ENCODE measurements around the gene MAPRE2.
A peak's percentile ranks its signal among the peaks of the same experiment; 100 is the strongest.

MAPRE2 gene

GRCh38 chr18:35040988-35041814 lies at the start of gene MAPRE2:
TSS of gene MAPRE2 (plus strand) at chr18:35041413. CDS start at chr18:35041540, 127 bp downstream.
- peak; percentile 96 to 99 (median 98) for DNase-seq (ENCODE audit: low read depth in 3 of 3)

- no peak for DNase-seq (ENCODE audit: low read depth in 3 of 3)
Measured at GRCh38 chr18:34991561-34991960, 49.7 kb upstream of the MAPRE2 start.

DNA sequence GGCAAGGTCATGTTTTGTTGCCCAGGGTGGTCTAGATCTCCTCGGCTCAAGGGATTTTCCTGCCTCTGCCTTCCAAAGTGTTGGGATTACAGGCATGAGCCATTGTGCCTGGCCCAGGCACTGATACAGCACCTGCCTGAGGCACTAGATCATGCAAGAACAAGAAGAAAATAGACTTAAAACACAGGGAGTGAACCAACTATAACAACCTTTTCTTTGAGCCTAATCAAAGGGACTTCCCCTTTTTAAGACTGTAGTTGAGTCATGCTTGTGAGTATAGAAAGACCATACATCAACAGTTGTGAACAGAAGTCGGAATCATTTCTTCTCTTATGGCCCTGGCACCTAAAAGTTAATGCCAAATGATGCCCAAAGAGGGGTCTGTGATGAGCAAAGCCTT lies 47.9 kb upstream of the MAPRE2 start:
- DNase-seq (ENCODE audit: low read depth in 3 of 3): no peak

DNA sequence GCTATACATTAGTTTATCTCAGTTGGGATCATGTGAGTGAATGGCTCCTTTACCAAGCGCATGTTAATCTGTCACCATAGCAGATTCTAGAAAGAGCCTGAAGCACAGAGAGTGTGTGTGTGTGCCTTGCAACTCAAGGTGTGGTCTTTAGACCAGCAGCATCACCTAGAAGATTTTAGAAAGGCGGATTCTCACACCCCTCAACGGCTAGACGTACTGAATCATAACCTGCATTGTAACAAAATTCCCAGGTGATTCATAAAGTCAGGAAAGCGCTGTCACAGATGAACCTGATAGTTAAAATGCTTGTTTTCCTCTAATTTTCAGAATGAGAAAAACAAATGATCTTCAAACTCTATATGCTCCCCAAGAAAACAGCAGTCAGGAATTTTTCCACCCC lies 45.5 kb upstream of the MAPRE2 start:
- DNase-seq (ENCODE audit: low read depth in 3 of 3): no peak

- DNase-seq (ENCODE audit: low read depth in 3 of 3): no peak
Measured at GRCh38 chr18:34998661-34999060, 42.6 kb upstream of the MAPRE2 start.

- no peak for DNase-seq (ENCODE audit: low read depth in 3 of 3)
Measured at GRCh38 chr18:34999756-35000289, 41.4 kb upstream of the MAPRE2 start.

DNA sequence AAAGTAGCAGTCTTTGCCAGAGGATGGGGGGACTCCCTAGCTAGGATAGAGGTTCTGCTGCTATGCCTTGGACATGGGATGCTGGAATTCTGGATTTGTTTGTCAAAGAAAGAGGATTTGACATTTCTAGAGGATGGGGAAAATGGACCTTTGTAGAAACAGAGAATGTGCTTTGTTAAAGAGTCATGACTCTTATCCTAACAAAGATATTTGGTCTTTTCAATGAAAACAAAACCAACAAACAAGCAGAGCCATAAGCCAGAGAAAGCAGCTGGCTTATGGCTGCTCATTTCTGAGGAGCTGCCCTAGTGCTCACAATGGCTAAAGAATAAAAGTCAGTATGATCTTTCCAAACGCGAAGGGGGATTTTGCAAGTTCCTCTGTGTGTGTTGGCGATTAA lies 40.8 kb upstream of the MAPRE2 start:
- DNase-seq (ENCODE audit: low read depth in 3 of 3): no peak

GRCh38 chr18:35002120-35002519 lies 39.1 kb upstream of the MAPRE2 start:
- no peak for DNase-seq (ENCODE audit: low read depth in 3 of 3)

DNA sequence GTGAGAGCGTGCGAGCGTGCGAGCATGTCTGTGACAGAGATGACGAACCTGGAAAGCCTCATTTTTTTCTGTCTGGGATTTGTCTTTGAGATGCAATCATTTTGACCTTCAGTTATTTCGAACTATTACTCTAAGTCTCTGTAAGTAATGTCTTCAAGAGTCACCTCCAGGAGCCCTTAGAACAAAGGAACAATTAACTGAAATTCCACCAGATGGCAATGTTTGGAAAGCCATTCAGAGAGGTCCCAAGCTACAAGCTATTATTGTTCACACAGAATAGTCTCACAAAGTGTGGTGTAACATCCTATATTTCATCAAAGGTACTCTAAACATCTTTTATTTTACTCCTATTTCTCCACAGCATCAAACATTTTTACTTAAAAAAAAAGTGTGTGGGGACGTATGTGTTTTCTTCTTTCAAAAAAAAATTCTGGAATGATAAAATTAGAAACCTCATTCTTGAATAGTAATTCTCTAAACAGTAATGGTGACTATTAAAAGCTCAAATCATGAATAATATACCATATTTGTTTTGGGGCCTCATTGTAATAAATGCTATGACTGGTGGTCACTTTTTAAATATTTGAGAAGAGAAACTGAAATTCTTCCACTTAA lies 35.1 kb upstream of the MAPRE2 start:
- no peak for DNase-seq (ENCODE audit: low read depth in 3 of 3)

DNA sequence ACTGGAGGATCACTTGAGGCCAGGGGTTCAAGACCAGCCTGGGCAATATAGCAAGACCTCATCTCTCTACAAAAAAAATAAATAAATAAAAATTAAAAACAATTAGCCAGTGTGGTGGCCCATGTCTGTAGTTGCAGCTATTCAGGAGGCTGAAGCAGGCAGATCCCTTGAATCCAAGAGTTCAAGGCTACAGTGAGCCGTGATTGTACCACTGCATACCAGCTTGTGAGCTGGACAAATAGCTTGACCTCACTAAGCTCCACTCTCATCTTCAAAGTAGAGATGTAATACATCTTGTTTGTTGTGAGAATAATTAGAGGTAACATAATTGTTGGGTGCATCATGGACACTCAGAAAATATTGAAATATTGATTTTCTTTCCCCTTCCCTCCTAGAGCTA lies 31.1 kb upstream of the MAPRE2 start:
- no peak for DNase-seq (ENCODE audit: low read depth in 3 of 3)

DNA sequence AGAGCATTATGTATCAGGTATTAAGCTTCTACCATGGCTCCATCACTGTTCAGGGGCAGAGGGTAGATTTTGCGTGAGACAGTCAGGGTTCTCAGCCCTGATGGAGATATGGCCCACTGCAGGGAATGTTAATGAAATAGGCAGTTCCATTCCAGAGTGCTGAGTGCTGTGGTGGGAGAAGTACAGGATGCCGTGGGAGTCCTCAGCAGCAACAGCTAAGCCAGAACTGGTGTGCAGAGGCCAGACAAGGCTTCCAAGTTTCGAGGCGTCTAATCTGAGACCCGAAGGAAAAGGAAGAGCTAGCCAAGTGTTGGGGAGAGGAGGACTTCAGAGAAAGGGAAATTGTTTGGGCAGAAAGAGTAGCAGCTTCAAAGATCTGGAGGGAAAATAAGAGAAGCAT lies 30.2 kb upstream of the MAPRE2 start:
- DNase-seq (ENCODE audit: low read depth in 3 of 3): no peak

DNA sequence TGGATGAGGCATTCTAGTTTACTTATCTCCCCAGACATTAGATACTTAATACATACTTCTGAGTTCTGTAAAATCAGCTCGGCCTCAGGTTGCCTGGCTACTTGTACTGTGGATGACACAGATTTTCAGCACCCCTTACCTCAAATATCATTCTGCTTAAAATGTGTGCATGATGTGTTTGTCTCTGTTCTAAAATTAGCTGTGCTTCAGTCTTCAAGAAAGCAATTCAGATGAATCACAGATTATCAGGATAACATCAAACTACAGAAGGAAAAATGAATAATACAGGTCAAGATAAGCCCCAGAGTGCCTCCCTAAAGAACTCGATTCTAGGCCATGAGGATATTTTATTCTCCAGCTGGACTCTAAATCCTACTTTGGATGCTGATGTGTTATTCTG lies 21.3 kb upstream of the MAPRE2 start:
- no peak for DNase-seq (ENCODE audit: low read depth in 3 of 3)

DNA sequence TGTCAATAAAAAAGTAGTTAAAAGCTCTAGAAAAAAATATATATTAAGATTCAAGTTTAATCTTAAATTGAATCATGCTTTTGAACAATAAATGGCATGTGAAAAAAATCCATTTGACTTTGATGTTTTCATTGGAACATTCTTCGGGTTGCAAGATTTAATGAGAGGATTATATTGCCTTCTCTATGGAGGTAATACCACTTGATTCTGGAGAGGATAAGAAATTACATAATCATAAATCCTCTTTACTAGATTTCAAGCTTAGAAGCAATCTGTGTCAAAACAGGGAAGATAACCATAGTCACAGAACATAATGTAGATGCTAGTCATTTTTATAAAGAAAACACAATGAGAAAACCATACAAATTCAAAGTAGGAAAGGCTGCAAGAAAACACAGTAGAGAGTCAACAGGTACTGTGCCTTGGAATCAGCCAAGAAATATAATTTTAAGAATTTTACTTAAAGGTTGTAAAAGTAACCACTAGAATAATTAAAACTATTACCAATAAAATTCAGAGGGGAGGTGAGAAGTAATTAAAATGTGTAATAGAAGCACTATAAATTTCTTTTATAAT lies 18.7 kb upstream of the MAPRE2 start:
- no peak for DNase-seq (ENCODE audit: low read depth in 3 of 3)

GRCh38 chr18:35024196-35024595 lies 17.0 kb upstream of the MAPRE2 start:
- DNase-seq (ENCODE audit: low read depth in 3 of 3): no peak

DNA sequence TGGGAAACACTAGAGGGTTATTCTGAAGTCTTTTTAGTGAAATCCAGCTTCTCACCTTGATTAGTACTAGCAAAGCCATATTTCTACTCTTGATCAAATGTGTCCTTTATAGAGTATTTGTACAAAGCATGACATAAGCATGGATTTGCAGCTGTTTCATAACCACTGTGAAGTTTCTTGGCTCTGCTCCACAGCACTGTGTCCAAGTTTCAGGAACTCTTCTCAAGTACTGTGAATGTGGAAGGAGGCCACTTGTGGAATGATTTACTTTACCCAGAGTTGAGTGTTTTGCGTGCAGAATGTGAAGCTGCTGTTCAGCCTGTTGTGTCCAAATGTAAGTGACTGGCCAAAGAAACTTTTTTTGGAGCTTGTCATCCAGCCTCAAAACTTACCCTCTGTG lies 16.2 kb upstream of the MAPRE2 start:
- no peak for DNase-seq (ENCODE audit: low read depth in 3 of 3)

DNA sequence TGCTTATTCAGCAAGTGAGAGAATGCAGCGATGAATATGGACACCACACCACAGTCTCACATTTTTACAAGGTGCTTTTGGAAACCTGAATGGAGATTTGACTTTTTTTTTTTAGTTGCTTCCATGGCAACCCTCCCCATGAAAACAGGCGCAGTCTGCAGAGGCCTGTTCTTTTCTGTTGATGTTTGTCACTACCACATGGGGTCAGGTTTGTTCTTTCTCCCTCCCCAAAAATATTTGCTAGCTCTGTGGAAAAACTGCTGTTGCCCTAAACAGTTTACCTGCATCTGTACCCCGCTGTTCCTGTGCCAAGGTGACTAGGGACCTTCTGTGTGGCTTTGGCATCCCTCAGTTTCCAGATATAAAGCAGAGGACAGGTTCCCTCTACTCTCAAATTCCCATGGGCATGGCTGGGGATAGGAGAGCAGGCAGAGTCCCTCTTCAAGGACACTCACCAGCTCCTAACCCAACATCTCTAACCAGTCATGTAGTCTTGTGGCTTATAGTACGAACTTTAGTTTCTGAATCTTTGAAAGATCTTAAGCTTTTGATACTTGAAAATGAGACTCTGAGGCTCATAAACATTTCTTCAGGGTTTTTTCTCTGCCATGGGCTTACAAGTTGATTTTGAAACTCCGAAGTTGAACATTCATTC lies 14.7 kb upstream of the MAPRE2 start:
- no peak for DNase-seq (ENCODE audit: low read depth in 3 of 3)

GRCh38 chr18:35027206-35027605 lies 14.0 kb upstream of the MAPRE2 start:
- DNase-seq (ENCODE audit: low read depth in 3 of 3): no peak

- DNase-seq (ENCODE audit: low read depth in 3 of 3): no peak
Measured at GRCh38 chr18:35028536-35028935, 12.7 kb upstream of the MAPRE2 start.

GRCh38 chr18:35029103-35029502 lies 12.1 kb upstream of the MAPRE2 start:
- DNase-seq (ENCODE audit: low read depth in 3 of 3): no peak

- no peak for DNase-seq (ENCODE audit: low read depth in 3 of 3)
Measured at GRCh38 chr18:35029770-35030169, 11.4 kb upstream of the MAPRE2 start.

GRCh38 chr18:35030277-35030989 lies 10.8 kb upstream of the MAPRE2 start:
- no peak for DNase-seq (ENCODE audit: low read depth in 3 of 3)

GRCh38 chr18:35032113-35032512 lies 9.1 kb upstream of the MAPRE2 start:
- no peak for DNase-seq (ENCODE audit: low read depth in 3 of 3)
